ENCODE measurements around the gene DENND4A. TPM values are rescaled to one million over a fixed set of nuclear protein-coding genes. Genes with fewer than 3 reads are reported as not detected.

DENND4A gene
- total and polyA plus RNA-seq, 2 of the 4 experiments (the other 2 are of a cell fraction) = 4.1 to 17.7 TPM

DNA sequence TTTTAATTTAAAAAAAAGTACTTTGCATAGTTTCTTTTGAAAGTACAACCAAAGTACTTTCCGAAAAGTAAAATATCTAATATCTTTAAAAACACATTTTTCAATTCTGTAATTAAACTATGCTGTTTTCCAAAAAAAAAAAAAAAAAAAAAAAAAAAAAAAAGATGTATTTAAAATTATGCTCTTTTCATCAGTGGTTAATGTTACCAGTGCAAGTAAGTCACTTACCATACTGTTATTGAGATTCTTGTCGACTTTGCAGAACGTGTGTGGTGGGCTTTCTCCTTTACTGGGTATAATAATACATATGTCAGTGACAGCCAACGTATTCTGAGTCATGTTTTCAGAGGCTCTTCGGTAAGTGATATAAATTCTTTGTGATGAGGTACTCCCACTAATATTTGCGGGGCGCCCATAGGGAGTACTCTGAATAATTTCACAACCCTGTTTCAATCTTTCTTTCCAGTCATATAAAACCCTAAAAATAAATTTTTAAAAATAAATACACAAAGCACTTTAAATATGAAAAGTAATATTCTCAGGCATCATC, 39.9 kb downstream of the DENND4A start:
- CTCF ChIA-PET = no interaction called here
- Histone ChIP-seq H2AK9ac (replicated peaks; ENCODE audit: low read depth, low read length, poor library complexity) (no peak overlapping the region), H3K23ac (ENCODE audit: low read depth, low read length) (no peak overlapping the region), H3K27me3 (ENCODE audit: control insufficient read depth, insufficient read depth, low read length) (no peaks in the 10 kb centered on the region), H3K18ac (ENCODE audit: low read depth, low read length) (no peak overlapping the region), H3K4me2 (ENCODE audit: low read depth, low read length) (no peak overlapping the region), H3K36me3 (ENCODE audit: control insufficient read depth, insufficient read depth, low read length) (peaks cover 3% of the 10 kb centered on the region; the same call in 1 of the 2 replicates), H4K91ac (ENCODE audit: insufficient read depth, low read depth, low read length) (no peak overlapping the region), H2AFZ (replicated peaks; ENCODE audit: low read length, poor library complexity) (no peak overlapping the region), H3K14ac (replicated peaks; ENCODE audit: low read depth, low read length) (no peak overlapping the region), H3K9me1 (ENCODE audit: insufficient read depth, low read length) (no peaks in the 10 kb centered on the region), H2AK5ac (ENCODE audit: low read depth, low read length) (no peak overlapping the region), H2BK20ac (ENCODE audit: low read depth, low read length) (no peak overlapping the region), H3K4ac (ENCODE audit: low read depth, low read length) (no peak overlapping the region), H3K4me3 (ENCODE audit: insufficient read depth, low read depth, low read length) (no peak overlapping the region), H3K4me1 (ENCODE audit: control insufficient read depth, insufficient read depth, low read length) (no peaks in the 10 kb centered on the region), H4K8ac (ENCODE audit: low read depth in 2 of 2, low read length in 2 of 2) (no peak overlapping the region), H2BK5ac (ENCODE audit: low read depth, low read length, poor library complexity, severe bottlenecking) (no peak overlapping the region), H2BK15ac (ENCODE audit: low read depth, low read length) (no peak overlapping the region), H4K20me1 (ENCODE audit: insufficient read depth, low read length) (no peaks in the 10 kb centered on the region), H3K9me3 (ENCODE audit: control insufficient read depth, insufficient read depth, low read length) (no peaks in the 10 kb centered on the region), H2BK120ac (ENCODE audit: low read depth, low read length) (no peak overlapping the region), H3K56ac (ENCODE audit: extremely low read depth, insufficient read depth, low read length) (no peak overlapping the region), H4K5ac (ENCODE audit: low read depth, low read length) (no peak overlapping the region), H3K9ac (ENCODE audit: low read depth, low read length) (no peak overlapping the region), H3K79me1 (ENCODE audit: low read depth in 1 of 2, low read length in 2 of 2) (0 out of 4 replicates have a peak, but pooled peaks cover 0 to 3% of the 10 kb centered on the region in 2 experiments), H3K27ac (ENCODE audit: insufficient read depth, low read length) (no peak overlapping the region)
- intact Hi-C loops (cut with micrococcal nuclease) (loop anchor here (10.0 kb wide), 1 partner anchor 93 kb away; no protein-coding TSS in a partner anchor), in situ Hi-C loops (cut with MboI; ENCODE audit: low sequenced_read_pairs) (no loop called here), dilution Hi-C loops (cut with HindIII; ENCODE audit: low sequenced_read_pairs, unreplicated experiment) (no loop called here)
- TF ChIP-seq MAFK (IDR thresholded peaks at IDR 0.05; ENCODE audit: low read depth, low read length) (peak; percentile 27), FOS (IDR thresholded peaks at IDR 0.05; ENCODE audit: low read depth, low read length) (no peak), CHD1 (IDR thresholded peaks at IDR 0.05; ENCODE audit: low read depth, low read length) (no peak)
- TF ChIP-seq, protein P1, sequence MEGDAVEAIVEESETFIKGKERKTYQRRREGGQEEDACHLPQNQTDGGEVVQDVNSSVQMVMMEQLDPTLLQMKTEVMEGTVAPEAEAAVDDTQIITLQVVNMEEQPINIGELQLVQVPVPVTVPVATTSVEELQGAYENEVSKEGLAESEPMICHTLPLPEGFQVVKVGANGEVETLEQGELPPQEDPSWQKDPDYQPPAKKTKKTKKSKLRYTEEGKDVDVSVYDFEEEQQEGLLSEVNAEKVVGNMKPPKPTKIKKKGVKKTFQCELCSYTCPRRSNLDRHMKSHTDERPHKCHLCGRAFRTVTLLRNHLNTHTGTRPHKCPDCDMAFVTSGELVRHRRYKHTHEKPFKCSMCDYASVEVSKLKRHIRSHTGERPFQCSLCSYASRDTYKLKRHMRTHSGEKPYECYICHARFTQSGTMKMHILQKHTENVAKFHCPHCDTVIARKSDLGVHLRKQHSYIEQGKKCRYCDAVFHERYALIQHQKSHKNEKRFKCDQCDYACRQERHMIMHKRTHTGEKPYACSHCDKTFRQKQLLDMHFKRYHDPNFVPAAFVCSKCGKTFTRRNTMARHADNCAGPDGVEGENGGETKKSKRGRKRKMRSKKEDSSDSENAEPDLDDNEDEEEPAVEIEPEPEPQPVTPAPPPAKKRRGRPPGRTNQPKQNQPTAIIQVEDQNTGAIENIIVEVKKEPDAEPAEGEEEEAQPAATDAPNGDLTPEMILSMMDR (conservative IDR thresholded peaks at IDR 0.05; ENCODE audit: low read depth, low read length) = no peak
- peak; percentile 63 for DNase-seq
- peak; percentile 44 for ATAC-seq (ENCODE audit: low read depth)
- WGBS, 2 experiments (ENCODE audit: extremely low coverage in 2 of 2, insufficient read length in 1 of 2) = no CpG with 5 or more reads among the region's 7 CpGs
- POLR2A ChIA-PET (ENCODE audit: unreplicated experiment) = no interaction called here
- BruUV-seq (replicated peaks) = no TSS peak
